GM21423 (cell line): ENCODE measurements around the gene RS1.

Source experiments
- ATAC-seq: cut with Tn5 transposase; IDR thresholded peaks from one replicate; pipeline ENCODE4 v1.9.1; 2021; ENCODE audit warnings: mild to moderate bottlenecking, moderate library complexity; ENCODE audit not compliant: unreplicated experiment

The RS1 gene

GRCh38 chrX:18672008-18672407, at the start of gene RS1:
Gene RS1 (minus strand): TSS chrX:18672108. CDS start chrX:18672068, 40 bp downstream.
- no peak for ATAC-seq

- ATAC-seq: no peak
Observed at GRCh38 chrX:18719852-18720251, 47.9 kb upstream of the RS1 start.

- no peak for ATAC-seq
Observed at GRCh38 chrX:18714910-18715309, 43.0 kb upstream of the RS1 start.

GRCh38 chrX:18709833-18710232, 37.9 kb upstream of the RS1 start:
- no peak for ATAC-seq

- ATAC-seq: no peak
Observed at GRCh38 chrX:18707426-18708049, 35.6 kb upstream of the RS1 start, which contains the start of gene PPEF1. Gene PPEF1 (plus strand): TSS chrX:18707645. CDS start chrX:18707781, 136 bp downstream.

GRCh38 chrX:18702362-18703195, 30.7 kb upstream of the RS1 start:
- no peak for ATAC-seq

GRCh38 chrX:18701621-18702361, 29.9 kb upstream of the RS1 start:
- ATAC-seq: no peak

- ATAC-seq: no peak
Observed at GRCh38 chrX:18698737-18699650, 27.1 kb upstream of the RS1 start.

GRCh38 chrX:18696653-18697052, 24.7 kb upstream of the RS1 start:
- ATAC-seq: no peak

- no peak for ATAC-seq
Observed at GRCh38 chrX:18692541-18692940, 20.6 kb upstream of the RS1 start.

GRCh38 chrX:18691431-18691830, 19.5 kb upstream of the RS1 start:
- ATAC-seq: no peak

- ATAC-seq: no peak
Observed at GRCh38 chrX:18687856-18688495, 16.1 kb upstream of the RS1 start.

- no peak for ATAC-seq
Observed at GRCh38 chrX:18682979-18683387, 11.1 kb upstream of the RS1 start.

- ATAC-seq: no peak
Observed at GRCh38 chrX:18681996-18682395, 10.1 kb upstream of the RS1 start.

- ATAC-seq: no peak
Observed at GRCh38 chrX:18677161-18677869, 5.4 kb upstream of the RS1 start.

GRCh38 chrX:18676470-18676869, 4.6 kb upstream of the RS1 start:
- no peak for ATAC-seq

GRCh38 chrX:18676050-18676449, 4.1 kb upstream of the RS1 start:
- ATAC-seq: no peak

GRCh38 chrX:18674788-18675735, 3.2 kb upstream of the RS1 start:
- peak; percentile 80 for ATAC-seq
